Upper lobe of left lung (tissue), 6 donors: ENCODE measurements around the gene C2orf49. TPM values are rescaled to one million over a fixed set of nuclear protein-coding genes. Genes with fewer than 3 reads are reported as not detected.

ENCODE experiments used
- ATAC-seq, 2 donors: fragments of 200-7000 bp; cut with Tn5 transposase; one replicate each; pipeline ENCODE4 v1.9.1; 2022; ENCODE audit warnings: mild to moderate bottlenecking in 2 of 2, moderate library complexity in 2 of 2; ENCODE audit not compliant: low FRiP score in 2 of 2
- DNase-seq, 2 donors: peaks; one replicate each; pipeline ENCODE4 v3.0.0-alpha.2; 2019 to 2020
- H3K27ac ChIP-seq, 4 donors: fragments of 200-600 bp; sonication (generic); one replicate each; pipeline ENCODE4 v1.5.1; 2016 to 2019
- H3K27me3 ChIP-seq, 4 donors: fragments of 200-600 bp; sonication (generic); one replicate each; pipeline ENCODE4 v1.5.1; 2017 to 2019
- H3K36me3 ChIP-seq, 4 donors: fragments of 200-600 bp; sonication (generic); one replicate each; pipeline ENCODE4 v1.5.1; 2016 to 2019
- H3K4me1 ChIP-seq, 4 donors: fragments of 200-600 bp; sonication (generic); one replicate each; pipeline ENCODE4 v1.5.1; 2018 to 2019
- H3K4me3 ChIP-seq, 4 donors: fragments of 200-600 bp; sonication (generic); one replicate each; pipeline ENCODE4 v1.5.1; 2017 to 2019; ENCODE audit warnings: mild to moderate bottlenecking in 2 of 4, moderate library complexity in 1 of 4
- H3K9me3 ChIP-seq, 4 donors: fragments of 200-600 bp; sonication (generic); one replicate each; pipeline ENCODE4 v1.5.1; 2018 to 2019
- CTCF ChIP-seq, 6 experiments: fragments of 450-650 bp in 4 of 6; fragments of 200-600 bp in 2 of 6; sonication (generic) in 2 of 6; IDR thresholded peaks; one replicate each; pipeline ENCODE4 v1.5.1; 2016 to 2019; ENCODE audit warnings: antibody characterized with exemption in 6 of 6
- EP300 ChIP-seq, 4 donors: sonication (generic); formaldehyde crosslinking; IDR thresholded peaks; one replicate each; pipeline ENCODE4 v1.5.1; 2017; ENCODE audit warnings: antibody characterized with exemption in 4 of 4, control low read depth in 2 of 4
- POLR2A ChIP-seq, 4 donors: fragments of 450-650 bp; IDR thresholded peaks; one replicate each; pipeline ENCODE4 v1.5.1; 2016 to 2017; ENCODE audit warnings: antibody characterized with exemption in 4 of 4, mild to moderate bottlenecking in 2 of 4
- POLR2AphosphoS5 ChIP-seq, 2 donors: sonication (generic); formaldehyde crosslinking; IDR thresholded peaks; one replicate each; pipeline ENCODE4 v1.5.1; 2017; ENCODE audit warnings: antibody characterized with exemption in 2 of 2
- WGBS, 2 donors: methylation state at CpG; one replicate each; pipeline ENCODE4 v1.1.5; 2017 to 2018; 5-methylcytosine and 5-hydroxymethylcytosine counted together
- total RNA-seq, 6 donors: library from RNA; depleted of rRNA in 4 of 6; stranded (reverse); fragments of >200 nt in 4 of 6; gene quantifications; one replicate each; pipeline versions ENCODE4 v1.1.0 to v1.2.1, GENCODE V29; 2016 to 2021
- donor health status: DM: no; HTN: no; CAD: no; lungs with moderate emphysema.
- donor health status: DM: no; HTN: yes; CAD: no; lungs with severe emphysema.

Gene C2orf49
- total RNA-seq, 6 donors from 2014 or later, result 12.8 to 38.5 (median 13.5) TPM

- Histone ChIP-seq H3K27me3 (no peaks in the 10 kb centered on the region), H3K4me3 (no peak overlapping the region), H3K27ac (no peak overlapping the region), H3K9me3 (no peaks in the 10 kb centered on the region), H3K36me3 (no peaks in the 10 kb centered on the region), H3K4me1 (peaks cover 0 to 4% (median 2%) of the 10 kb centered on the region in 4 donors)
- no peak for DNase-seq
- 88 to 100% methylated on average over 5 of the region's 5 CpGs for WGBS, 2 donors
- peak in 1 of 2 donors; percentile 30 for ATAC-seq
- no peak for TF ChIP-seq POLR2A (IDR thresholded peaks at IDR 0.05)
- TF ChIP-seq CTCF (IDR thresholded peaks at IDR 0.05), result no peak
- no peak for TF ChIP-seq EP300 (IDR thresholded peaks at IDR 0.05)
- no peak for TF ChIP-seq POLR2AphosphoS5 (IDR thresholded peaks at IDR 0.05)
Observed at GRCh38 chr2:105382177-105382576, 44.8 kb downstream of the C2orf49 start.

DNA sequence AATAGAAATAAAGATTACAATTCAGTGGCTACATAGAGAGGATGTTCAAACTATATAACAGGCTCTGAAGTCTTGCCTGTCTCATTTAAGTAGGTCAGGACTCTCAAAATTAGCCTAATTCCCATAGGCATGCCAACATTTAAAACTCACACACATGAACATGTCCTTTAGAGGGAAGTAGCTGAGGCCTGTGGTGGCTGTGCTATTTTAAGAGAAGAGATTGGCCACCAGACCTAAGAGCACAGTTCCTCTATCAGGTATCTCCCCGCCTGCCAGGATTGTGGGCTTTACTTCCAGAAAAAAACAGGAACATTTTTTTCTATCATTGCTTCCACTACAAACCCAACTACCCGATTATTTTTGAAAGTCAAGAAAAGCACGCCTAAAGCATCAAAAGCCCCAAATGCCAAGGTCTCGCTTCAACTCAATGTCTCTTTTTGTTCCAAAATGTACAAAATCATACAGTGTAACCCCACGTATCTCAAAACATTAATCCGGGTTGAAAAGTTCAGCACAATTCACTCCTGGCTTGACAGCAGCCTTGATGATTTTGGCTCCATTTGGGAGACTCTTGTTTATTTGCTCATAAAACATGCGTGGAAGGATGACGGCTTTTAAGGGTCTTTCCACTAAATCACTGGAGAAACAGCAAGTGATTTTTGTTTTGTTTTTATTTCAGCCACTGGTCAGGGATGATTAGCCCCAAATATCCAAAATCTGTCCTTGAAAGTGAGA, 46.3 kb downstream of the C2orf49 start:
- ATAC-seq, result no peak
- no peak for DNase-seq
- H3K27ac ChIP-seq, result no peak overlapping the region
- H3K4me3 ChIP-seq, result no peak overlapping the region
- no peaks in the 10 kb centered on the region for H3K9me3 ChIP-seq
- H3K27me3 ChIP-seq, result no peaks in the 10 kb centered on the region
- WGBS, 2 donors, result 70% methylated on average over 8 of the region's 8 CpGs
- no peaks in the 10 kb centered on the region for H3K36me3 ChIP-seq
- TF ChIP-seq EP300 (IDR thresholded peaks at IDR 0.05) (no peak), POLR2AphosphoS5 (IDR thresholded peaks at IDR 0.05) (no peak), CTCF (IDR thresholded peaks at IDR 0.05) (no peak), POLR2A (IDR thresholded peaks at IDR 0.05) (no peak)
- peaks cover 2 to 7% (median 4%) of the 10 kb centered on the region in 4 donors for H3K4me1 ChIP-seq

GRCh38 chr2:105384216-105384615, 46.9 kb downstream of the C2orf49 start:
- no peak for DNase-seq
- Histone ChIP-seq H3K27me3 (no peaks in the 10 kb centered on the region), H3K27ac (no peak overlapping the region), H3K36me3 (no peaks in the 10 kb centered on the region), H3K9me3 (no peaks in the 10 kb centered on the region), H3K4me1 (peaks cover 3 to 10% (median 7%) of the 10 kb centered on the region in 4 donors), H3K4me3 (no peak overlapping the region)
- TF ChIP-seq CTCF (IDR thresholded peaks at IDR 0.05) (no peak), POLR2A (IDR thresholded peaks at IDR 0.05) (no peak), EP300 (IDR thresholded peaks at IDR 0.05) (no peak), POLR2AphosphoS5 (IDR thresholded peaks at IDR 0.05) (no peak)
- WGBS, 2 donors, result 60 to 79% methylated on average over 7 of the region's 7 CpGs
- ATAC-seq, result no peak

- Histone ChIP-seq H3K36me3 (no peaks in the 10 kb centered on the region), H3K9me3 (no peaks in the 10 kb centered on the region), H3K4me3 (no peak overlapping the region), H3K27me3 (no peaks in the 10 kb centered on the region), H3K4me1 (peaks cover 3 to 16% (median 5%) of the 10 kb centered on the region in 4 donors), H3K27ac (no peak overlapping the region)
- no peak for ATAC-seq
- 77 to 79% methylated on average over 5 of the region's 5 CpGs for WGBS, 2 donors
- DNase-seq, result no peak
- TF ChIP-seq EP300 (IDR thresholded peaks at IDR 0.05) (no peak), POLR2A (IDR thresholded peaks at IDR 0.05) (no peak), CTCF (IDR thresholded peaks at IDR 0.05) (no peak), POLR2AphosphoS5 (IDR thresholded peaks at IDR 0.05) (no peak)
Observed at GRCh38 chr2:105384861-105385260, 47.5 kb downstream of the C2orf49 start.
